CD4-positive, alpha-beta T cell treated with Interleukin-1 beta for 1 hour (primary cell): ENCODE results near the gene KCTD7.
"Not testable (repeated sequence)": the region's sequence is repeated elsewhere in the genome, so short reads cannot be mapped to it uniquely, and the experiment has no call there.

Experiments
- DNase-seq, 2 donors: peaks; one replicate each; pipeline ENCODE4 v3.0.0-alpha.2; 2020 to 2022

The KCTD7 gene

GRCh38 chr7:66654275-66655112 is 25.8 kb downstream of the KCTD7 start:
- DNase-seq: peak; percentile 98

- peak in 1 of 2 donors; percentile 17 for DNase-seq
Measured at GRCh38 chr7:66655113-66655806, 26.6 kb downstream of the KCTD7 start.

- not testable (repeated sequence) for DNase-seq
Measured at GRCh38 chr7:66655826-66656485, 27.3 kb downstream of the KCTD7 start.

GRCh38 chr7:66657798-66658197 is 29.1 kb downstream of the KCTD7 start:
- DNase-seq: no peak

- no peak for DNase-seq
Measured at GRCh38 chr7:66662646-66663264, 34.1 kb downstream of the KCTD7 start.

GRCh38 chr7:66664590-66665293 is 36.1 kb downstream of the KCTD7 start:
- DNase-seq: no peak

GRCh38 chr7:66666313-66666952 is 37.8 kb downstream of the KCTD7 start:
- DNase-seq: no peak

- DNase-seq: no peak
Measured at GRCh38 chr7:66667023-66667728, 38.5 kb downstream of the KCTD7 start.

- DNase-seq: no peak
Measured at GRCh38 chr7:66668112-66668511, 39.4 kb downstream of the KCTD7 start.

- no peak for DNase-seq
Measured at GRCh38 chr7:66668677-66669076, 40.0 kb downstream of the KCTD7 start.

- no peak for DNase-seq
Measured at GRCh38 chr7:66669088-66669487, 40.4 kb downstream of the KCTD7 start.

GRCh38 chr7:66669496-66669895 is 40.8 kb downstream of the KCTD7 start:
- DNase-seq: no peak

- no peak for DNase-seq
Measured at GRCh38 chr7:66671034-66671433, 42.4 kb downstream of the KCTD7 start.

GRCh38 chr7:66671486-66671885 is 42.8 kb downstream of the KCTD7 start:
- not testable (repeated sequence) for DNase-seq

- not testable (repeated sequence) for DNase-seq
Measured at GRCh38 chr7:66672432-66673123, 43.9 kb downstream of the KCTD7 start.

GRCh38 chr7:66673124-66673640 is 44.5 kb downstream of the KCTD7 start:
- not testable (repeated sequence) for DNase-seq

GRCh38 chr7:66679633-66680244 is 51.1 kb downstream of the KCTD7 start:
- no peak for DNase-seq

GRCh38 chr7:66681491-66682349 is 53.0 kb downstream of the KCTD7 start:
- DNase-seq: peak; percentile 94 to 97
